PFSK-1 (cell line): ENCODE measurements around the gene C4orf54.

Source experiments
- FOXP2 ChIP-seq: optimal IDR thresholded peaks from 2 replicates; pipeline ENCODE3; 2011; ENCODE audit warnings: borderline replicate concordance, control low read depth, inconsistent platforms; ENCODE audit not compliant: insufficient read depth; ENCODE audit errors: extremely low read length, extremely low read depth
- POLR2AphosphoS5 ChIP-seq: IDR thresholded peaks from 2 replicates; pipeline ENCODE4 v1.6.1; 2012; ENCODE audit warnings: low read depth, mild to moderate bottlenecking, control low read depth, low read length, moderate library complexity
- REST ChIP-seq, 2 experiments: IDR thresholded peaks; 2 replicates each; pipeline versions ENCODE4 v1.6.1 to v1.8.0; 2011 to 2012; ENCODE audit warnings: low read depth in 2 of 2, low read length in 2 of 2, control low read depth in 1 of 2, inconsistent platforms in 1 of 2, mild to moderate bottlenecking in 1 of 2, moderate library complexity in 1 of 2; ENCODE audit not compliant: insufficient read depth in 1 of 2
- SIN3A ChIP-seq: IDR thresholded peaks from 2 replicates; pipeline ENCODE4 v1.6.1; 2012; ENCODE audit warnings: mild to moderate bottlenecking, low read length, moderate library complexity, borderline replicate concordance; ENCODE audit not compliant: insufficient read depth
- TAF1 ChIP-seq: IDR thresholded peaks from 2 replicates; pipeline ENCODE4 v1.6.1; 2012; ENCODE audit warnings: low read length, control low read depth, borderline replicate concordance; ENCODE audit not compliant: insufficient read depth

GRCh38 chr4:99647071-99647470, 10.6 kb downstream of the C4orf54 start:
- TF ChIP-seq REST (IDR thresholded peaks at IDR 0.05; ENCODE audit: insufficient read depth in 1 of 2, low read depth in 2 of 2, low read length in 2 of 2) (no peak), POLR2AphosphoS5 (no peak), TAF1 (no peak), SIN3A (no peak), FOXP2 (no peak)
